ENCODE data around the gene DNASE1L3.

Gene DNASE1L3

GRCh38 chr3:58158442-58159153 is 52.2 kb downstream of the DNASE1L3 start:
- TF ChIP-seq, protein P1, sequence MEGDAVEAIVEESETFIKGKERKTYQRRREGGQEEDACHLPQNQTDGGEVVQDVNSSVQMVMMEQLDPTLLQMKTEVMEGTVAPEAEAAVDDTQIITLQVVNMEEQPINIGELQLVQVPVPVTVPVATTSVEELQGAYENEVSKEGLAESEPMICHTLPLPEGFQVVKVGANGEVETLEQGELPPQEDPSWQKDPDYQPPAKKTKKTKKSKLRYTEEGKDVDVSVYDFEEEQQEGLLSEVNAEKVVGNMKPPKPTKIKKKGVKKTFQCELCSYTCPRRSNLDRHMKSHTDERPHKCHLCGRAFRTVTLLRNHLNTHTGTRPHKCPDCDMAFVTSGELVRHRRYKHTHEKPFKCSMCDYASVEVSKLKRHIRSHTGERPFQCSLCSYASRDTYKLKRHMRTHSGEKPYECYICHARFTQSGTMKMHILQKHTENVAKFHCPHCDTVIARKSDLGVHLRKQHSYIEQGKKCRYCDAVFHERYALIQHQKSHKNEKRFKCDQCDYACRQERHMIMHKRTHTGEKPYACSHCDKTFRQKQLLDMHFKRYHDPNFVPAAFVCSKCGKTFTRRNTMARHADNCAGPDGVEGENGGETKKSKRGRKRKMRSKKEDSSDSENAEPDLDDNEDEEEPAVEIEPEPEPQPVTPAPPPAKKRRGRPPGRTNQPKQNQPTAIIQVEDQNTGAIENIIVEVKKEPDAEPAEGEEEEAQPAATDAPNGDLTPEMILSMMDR (IDR thresholded peaks at IDR 0.05; ENCODE audit: insufficient read depth, missing control alignments), result no peak
- DNase-seq (ENCODE audit: insufficient read length, low spot score) (no peak), FAIRE-seq (no peak)

GRCh38 chr3:58157700-58158099 is 53.1 kb downstream of the DNASE1L3 start:
- TF ChIP-seq, protein P1 (IDR thresholded peaks at IDR 0.05; ENCODE audit: insufficient read depth, missing control alignments), result no peak
- DNase-seq (ENCODE audit: insufficient read length, low spot score) (no peak), FAIRE-seq (no peak)

DNA sequence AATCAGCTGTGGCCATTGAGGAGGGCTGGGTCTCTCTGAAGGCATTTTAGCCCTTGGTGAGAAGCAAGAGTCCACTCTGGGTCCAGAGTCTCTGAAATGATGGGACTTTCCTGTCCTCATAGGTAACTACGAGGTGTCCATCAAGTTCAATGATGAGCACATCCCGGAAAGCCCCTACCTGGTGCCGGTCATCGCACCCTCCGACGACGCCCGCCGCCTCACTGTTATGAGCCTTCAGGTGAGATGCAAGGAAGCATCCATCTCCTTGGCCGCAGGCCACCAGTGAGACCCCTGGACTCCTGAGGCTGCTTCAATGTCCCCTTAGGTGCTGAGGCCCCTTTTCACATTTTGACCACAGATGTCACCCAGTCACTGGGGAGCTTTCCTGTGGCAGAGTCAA is 54.9 kb downstream of the DNASE1L3 start:
- TF ChIP-seq, protein P1 (IDR thresholded peaks at IDR 0.05; ENCODE audit: insufficient read depth, missing control alignments), result no peak
- no peak for FAIRE-seq
- no peak for DNase-seq (ENCODE audit: insufficient read length, low spot score)

GRCh38 chr3:58154626-58155449 is 55.9 kb downstream of the DNASE1L3 start:
- TF ChIP-seq, protein P1 (IDR thresholded peaks at IDR 0.05; ENCODE audit: insufficient read depth, missing control alignments), result no peak
- DNase-seq (ENCODE audit: insufficient read length, low spot score) (no peak), FAIRE-seq (no peak)

DNA sequence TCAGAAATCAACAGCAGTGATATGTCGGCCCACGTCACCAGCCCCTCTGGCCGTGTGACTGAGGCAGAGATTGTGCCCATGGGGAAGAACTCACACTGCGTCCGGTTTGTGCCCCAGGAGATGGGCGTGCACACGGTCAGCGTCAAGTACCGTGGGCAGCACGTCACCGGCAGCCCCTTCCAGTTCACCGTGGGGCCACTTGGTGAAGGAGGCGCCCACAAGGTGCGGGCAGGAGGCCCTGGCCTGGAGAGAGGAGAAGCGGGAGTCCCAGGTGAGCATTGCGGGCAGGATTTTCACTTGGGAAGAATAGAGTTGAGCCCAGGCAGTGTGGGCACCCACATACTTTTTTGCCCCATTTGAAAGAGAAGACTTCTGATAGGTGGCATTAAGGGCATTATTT is 57.4 kb downstream of the DNASE1L3 start:
- FAIRE-seq (no peak), DNase-seq (ENCODE audit: insufficient read length, low spot score) (no peak)
- TF ChIP-seq, protein P1 (IDR thresholded peaks at IDR 0.05; ENCODE audit: insufficient read depth, missing control alignments), result no peak

DNA sequence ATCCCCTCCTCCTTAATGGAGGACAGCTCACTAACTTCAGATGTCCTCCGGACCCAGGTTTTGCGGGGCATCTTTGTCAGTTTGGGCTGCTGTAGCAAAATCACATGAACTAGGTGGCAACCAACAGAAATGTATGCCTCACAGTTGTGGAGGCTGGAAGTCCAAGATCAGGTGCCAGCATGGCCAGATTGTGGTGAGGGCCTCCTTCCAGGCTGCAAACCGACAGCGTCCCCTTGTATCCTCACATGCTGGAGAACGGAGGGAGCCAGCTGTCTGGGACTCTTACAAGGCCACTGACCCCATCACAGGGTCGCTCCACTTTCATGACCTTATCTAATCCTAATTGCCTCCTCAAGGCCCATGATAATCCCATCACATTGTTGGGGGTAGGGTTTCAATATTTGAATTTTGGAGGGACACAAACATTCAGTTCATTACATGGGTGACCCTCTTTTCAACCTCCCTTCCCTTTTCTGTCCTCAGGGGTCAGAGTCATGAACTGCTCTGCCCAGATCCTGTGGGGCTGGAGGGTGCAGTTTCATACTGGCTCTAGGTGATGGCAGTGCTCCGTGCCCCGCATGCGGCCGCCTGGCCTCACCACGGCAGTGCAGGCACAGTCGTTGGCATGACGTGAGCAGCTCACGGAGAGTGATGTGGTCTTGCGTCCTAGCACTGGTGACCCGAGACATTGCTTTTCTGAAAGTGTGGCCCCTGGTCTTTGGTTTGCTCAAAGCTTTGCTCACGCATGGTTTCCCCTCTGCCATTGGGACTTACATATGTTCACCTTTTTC is 58.4 kb downstream of the DNASE1L3 start:
- DNase-seq (ENCODE audit: insufficient read length, low spot score) (no peak), FAIRE-seq (no peak)
- TF ChIP-seq, protein P1 (IDR thresholded peaks at IDR 0.05; ENCODE audit: insufficient read depth, missing control alignments), result no peak

Data from D721Med (cell line).